ENCODE measurements around the gene STAT5B. TPM values are rescaled to one million over a fixed set of nuclear protein-coding genes. Genes with fewer than 3 reads are reported as not detected.

The STAT5B gene
- total and polyA plus RNA-seq, 2 of the 13 experiments (the other 11 are each of a cell fraction or from before 2014, with no cell fraction given) = 21.0 to 42.8 TPM

GRCh38 chr17:42180411-42180921 lies 95.7 kb downstream of the STAT5B start (continued):
- no peak for TF ChIP-seq FUBP1 (CRISPR knock-in tag; IDR thresholded peaks at IDR 0.05; ENCODE audit: borderline replicate concordance)
- TF ChIP-seq PRDM10 (CRISPR knock-in tag; IDR thresholded peaks at IDR 0.05; ENCODE audit: low read depth) = no peak
- no peak for TF ChIP-seq PAWR (CRISPR knock-in tag; IDR thresholded peaks at IDR 0.05; ENCODE audit: borderline replicate concordance)
- no peak for TF ChIP-seq ZNF773 (CRISPR knock-in tag; IDR thresholded peaks at IDR 0.05; ENCODE audit: borderline replicate concordance)
- no peak for TF ChIP-seq ZNF891 (CRISPR knock-in tag; IDR thresholded peaks at IDR 0.05)
- TF ChIP-seq ZNF546 (CRISPR knock-in tag; conservative IDR thresholded peaks at IDR 0.05) = no peak
- no peak for TF ChIP-seq ZNF496 (CRISPR knock-in tag; IDR thresholded peaks at IDR 0.05; ENCODE audit: insufficient replicate concordance)
- TF ChIP-seq ZMYM4 (CRISPR knock-in tag; IDR thresholded peaks at IDR 0.05) = 0 out of 2 replicates have a peak, but pooled peaks have one; percentile 11
- TF ChIP-seq NFAT5 (CRISPR knock-in tag; IDR thresholded peaks at IDR 0.05) = 0 out of 2 replicates have a peak, but pooled peaks have one; percentile 1
- no peak for TF ChIP-seq ZNF713 (CRISPR knock-in tag; IDR thresholded peaks at IDR 0.05)
- no peak for TF ChIP-seq PHF5A (CRISPR knock-in tag; IDR thresholded peaks at IDR 0.05; ENCODE audit: low read depth, unreplicated experiment)
- no peak for TF ChIP-seq BHLHE40 (IDR thresholded peaks at IDR 0.05; ENCODE audit: low read length)
- no peak for TF ChIP-seq NR2F1 (CRISPR knock-in tag; IDR thresholded peaks at IDR 0.05)
- no peak for TF ChIP-seq NRL (CRISPR knock-in tag; IDR thresholded peaks at IDR 0.05; ENCODE audit: borderline replicate concordance)
- no peak for TF ChIP-seq SMYD3 (CRISPR knock-in tag; IDR thresholded peaks at IDR 0.05)
- no peak for TF ChIP-seq DMTF1 (CRISPR knock-in tag; IDR thresholded peaks at IDR 0.05)
